HG02642 (cell line): ENCODE measurements around the gene STARD9.

Source experiments
- ATAC-seq: cut with Tn5 transposase; IDR thresholded peaks from one replicate; pipeline ENCODE4 v1.9.1; 2021; ENCODE audit warnings: mild to moderate bottlenecking; ENCODE audit not compliant: unreplicated experiment, poor library complexity

STARD9 gene

DNA sequence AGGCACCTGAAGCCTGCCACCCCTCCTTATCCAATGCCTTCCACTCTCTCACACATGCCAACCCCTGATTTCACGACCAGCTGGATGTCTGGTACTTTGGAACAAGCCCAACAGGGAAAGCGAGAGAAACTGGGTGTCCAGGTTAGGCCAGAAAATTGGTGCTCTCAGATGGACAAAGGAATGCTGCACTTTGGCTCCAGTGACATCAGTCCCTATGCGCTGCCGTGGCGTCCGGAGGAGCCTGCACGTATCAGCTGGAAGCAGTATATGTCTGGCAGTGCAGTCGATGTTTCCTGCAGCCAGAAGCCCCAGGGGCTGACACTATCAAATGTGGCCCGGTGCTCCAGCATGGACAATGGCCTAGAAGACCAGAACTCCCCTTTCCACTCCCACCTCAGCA is 116.4 kb downstream of the STARD9 start:
- no peak for ATAC-seq

DNA sequence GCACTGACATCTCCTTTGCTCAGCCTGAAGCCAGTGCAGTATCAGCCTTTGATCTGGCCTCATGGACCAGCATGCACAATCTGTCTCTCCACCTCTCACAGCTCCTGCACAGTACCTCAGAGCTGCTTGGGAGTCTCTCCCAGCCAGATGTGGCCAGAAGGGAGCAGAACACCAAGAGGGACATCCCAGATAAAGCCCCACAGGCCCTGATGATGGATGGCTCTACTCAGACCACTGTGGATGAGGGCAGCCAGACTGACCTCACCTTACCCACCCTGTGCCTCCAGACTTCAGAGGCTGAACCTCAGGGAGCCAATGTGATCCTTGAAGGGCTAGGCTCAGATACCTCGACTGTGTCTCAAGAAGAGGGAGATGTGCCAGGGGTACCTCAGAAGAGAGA is 117.1 kb downstream of the STARD9 start:
- no peak for ATAC-seq

DNA sequence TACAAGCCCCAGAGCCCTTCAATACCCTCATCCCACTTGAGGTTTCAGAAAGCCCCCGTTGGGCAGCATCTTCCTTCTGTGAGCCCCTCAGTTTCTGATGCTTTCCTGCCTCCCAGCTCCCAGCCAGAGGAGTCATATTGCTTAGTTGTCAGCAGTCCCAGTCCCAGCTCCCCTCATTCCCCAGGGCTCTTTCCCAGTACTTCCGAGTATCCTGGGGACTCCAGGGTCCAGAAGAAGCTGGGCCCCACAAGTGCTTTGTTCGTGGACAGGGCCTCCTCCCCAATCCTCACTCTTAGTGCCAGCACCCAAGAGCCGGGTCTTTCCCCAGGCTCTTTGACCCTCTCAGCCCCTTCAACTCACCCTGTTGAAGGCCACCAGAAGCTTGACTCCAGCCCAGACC is 117.6 kb downstream of the STARD9 start:
- no peak for ATAC-seq

DNA sequence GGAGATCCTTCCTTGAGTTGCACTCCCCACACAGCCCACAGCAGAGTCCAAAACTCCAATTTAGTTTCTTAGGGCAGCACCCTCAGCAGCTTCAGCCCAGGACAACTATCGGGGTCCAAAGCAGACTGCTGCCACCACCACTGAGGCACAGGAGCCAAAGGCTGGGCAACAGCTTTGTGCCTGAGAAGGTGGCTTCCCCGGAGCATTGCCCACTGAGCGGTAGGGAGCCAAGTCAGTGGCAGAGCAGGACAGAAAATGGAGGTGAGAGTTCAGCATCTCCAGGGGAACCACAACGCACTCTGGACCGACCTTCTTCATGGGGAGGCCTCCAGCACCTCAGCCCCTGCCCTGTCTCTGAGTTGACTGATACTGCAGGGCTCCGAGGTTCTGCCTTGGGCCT is 118.1 kb downstream of the STARD9 start:
- ATAC-seq = no peak

DNA sequence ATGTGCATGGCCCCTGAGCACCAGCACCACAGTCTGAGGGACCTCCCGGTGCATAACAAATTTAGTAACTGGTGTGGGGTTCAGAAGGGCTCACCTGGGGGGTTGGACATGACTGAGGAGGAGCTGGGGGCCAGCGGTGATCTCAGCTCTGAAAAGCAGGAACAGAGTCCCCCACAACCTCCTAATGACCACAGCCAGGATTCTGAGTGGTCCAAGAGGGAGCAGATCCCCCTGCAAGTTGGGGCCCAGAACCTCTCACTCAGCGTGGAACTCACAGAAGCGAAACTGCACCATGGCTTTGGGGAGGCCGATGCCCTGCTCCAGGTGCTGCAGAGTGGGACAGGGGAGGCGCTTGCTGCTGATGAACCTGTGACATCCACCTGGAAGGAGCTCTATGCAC is 118.5 kb downstream of the STARD9 start:
- ATAC-seq = no peak

DNA sequence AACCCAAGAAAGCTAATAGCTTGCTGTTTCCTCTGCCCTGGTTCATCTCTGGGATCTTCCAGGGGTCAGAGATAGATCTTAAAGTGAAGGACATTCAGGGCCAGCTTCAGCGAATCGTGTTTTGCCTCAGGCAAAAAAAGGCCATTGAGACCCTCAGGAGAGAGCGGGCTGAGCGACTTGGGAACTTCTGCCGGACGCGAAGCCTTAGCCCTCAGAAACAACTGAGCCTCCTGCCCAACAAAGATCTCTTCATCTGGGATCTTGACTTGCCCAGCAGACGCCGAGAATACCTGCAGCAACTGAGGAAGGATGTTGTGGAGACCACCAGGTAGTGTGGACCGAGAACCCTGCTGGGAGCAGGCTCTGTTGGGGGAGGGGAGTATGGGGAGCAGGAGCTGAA is 119.0 kb downstream of the STARD9 start:
- ATAC-seq = no peak

DNA sequence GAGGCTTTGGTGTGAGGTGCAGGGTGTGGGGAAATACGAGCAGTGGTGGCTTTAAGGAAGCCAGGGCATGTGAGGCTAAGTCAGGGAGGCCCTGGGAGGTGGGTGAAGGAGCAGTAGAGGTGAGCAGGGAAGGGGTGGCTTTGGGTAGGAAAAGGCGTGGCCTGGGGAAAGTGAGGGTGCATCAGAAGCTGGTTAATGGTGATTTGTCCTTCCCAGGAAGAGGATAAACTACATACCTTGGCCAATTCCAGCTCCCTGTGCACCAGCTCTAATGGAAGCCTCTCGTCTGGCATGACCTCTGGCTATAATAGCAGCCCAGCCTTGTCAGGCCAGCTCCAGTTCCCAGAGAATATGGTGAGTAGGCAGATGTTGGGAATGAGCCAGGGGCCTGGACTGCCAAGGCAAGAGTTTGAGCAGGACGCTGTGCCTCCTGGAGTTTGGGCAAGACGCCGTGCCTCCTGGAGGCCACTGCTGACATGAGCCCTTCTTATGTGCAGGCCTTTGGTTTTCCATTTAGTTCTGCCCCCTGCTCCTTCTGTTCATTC is 120.2 kb downstream of the STARD9 start:
- no peak for ATAC-seq

DNA sequence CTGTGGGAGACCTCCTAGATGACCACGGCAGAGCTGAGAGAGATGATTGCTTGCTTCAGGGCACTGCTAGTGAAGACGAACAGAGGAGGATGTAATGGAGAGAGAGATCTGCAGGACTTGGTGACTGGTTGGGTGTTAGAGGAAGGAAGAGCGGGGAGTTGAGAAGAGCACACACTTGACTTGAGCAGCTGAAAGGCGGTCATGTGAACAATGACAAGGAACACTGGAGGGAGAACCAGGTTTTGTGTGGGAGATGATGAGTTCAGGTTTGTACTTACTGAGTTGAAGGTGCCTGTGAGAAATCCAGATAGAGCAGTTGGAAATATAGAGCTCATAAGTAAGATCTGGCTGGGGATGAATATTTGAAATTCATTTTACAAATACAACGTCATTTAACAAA is 121.2 kb downstream of the STARD9 start:
- no peak for ATAC-seq

DNA sequence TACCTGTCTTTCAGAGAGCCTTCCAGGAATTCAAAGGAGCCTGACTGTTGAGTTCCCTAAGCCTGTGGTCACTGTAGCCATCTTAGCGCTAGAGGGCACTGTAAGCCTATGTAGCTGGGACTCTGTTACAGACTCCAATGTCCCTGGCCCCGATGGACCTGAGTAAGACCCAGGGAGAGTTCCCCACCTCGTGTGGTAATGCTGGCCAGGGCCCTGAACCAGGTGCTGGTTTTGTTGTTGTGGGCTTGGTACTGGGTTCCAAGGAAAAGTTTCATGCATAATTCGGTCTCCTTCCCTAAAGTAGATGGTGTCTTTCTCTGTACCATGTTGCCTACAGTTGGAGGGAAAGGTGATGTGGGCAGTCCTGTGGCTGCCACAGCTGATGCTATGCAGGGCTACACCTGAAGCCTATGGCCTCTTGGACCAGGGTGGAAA is 129.1 kb downstream of the STARD9 start:
- peak; percentile 71 for ATAC-seq

DNA sequence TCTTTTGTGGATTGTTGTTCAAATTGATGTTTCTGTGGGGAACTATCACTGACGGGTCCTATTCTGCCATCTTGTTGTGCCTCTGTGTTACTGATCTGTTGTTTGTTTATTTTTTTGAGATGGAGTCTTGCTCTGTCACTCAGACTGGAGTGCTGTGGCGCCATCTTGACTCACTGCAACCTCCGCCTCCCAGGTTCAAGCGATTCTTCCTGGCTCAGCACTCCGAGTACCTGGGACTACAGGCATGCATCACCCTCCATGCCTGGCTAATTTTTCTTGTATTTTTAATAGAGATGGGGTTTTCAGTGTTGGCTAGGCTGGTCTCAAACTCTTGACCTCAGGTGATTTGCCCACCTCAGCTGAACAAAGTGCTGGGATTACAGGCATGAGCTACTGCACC is 129.9 kb downstream of the STARD9 start:
- no peak for ATAC-seq

DNA sequence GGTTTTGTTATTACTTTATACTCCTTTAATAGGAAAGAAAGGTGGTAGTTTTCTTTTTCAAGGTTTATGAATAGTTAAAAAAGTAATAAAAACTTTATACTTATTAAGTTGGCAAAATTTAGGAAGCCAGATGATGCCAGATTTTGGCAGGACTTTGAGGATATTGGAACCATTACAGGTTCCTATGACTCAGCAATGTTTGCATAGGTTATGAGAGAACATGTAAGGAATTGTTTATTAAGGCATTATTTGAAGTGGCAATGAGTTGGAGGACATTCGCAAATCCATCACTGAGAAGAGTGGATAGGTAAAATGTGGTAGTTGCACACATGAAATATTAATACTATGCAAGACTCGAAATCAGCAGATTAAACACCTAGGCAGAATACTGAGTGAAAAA is 131.7 kb downstream of the STARD9 start:
- no peak for ATAC-seq

DNA sequence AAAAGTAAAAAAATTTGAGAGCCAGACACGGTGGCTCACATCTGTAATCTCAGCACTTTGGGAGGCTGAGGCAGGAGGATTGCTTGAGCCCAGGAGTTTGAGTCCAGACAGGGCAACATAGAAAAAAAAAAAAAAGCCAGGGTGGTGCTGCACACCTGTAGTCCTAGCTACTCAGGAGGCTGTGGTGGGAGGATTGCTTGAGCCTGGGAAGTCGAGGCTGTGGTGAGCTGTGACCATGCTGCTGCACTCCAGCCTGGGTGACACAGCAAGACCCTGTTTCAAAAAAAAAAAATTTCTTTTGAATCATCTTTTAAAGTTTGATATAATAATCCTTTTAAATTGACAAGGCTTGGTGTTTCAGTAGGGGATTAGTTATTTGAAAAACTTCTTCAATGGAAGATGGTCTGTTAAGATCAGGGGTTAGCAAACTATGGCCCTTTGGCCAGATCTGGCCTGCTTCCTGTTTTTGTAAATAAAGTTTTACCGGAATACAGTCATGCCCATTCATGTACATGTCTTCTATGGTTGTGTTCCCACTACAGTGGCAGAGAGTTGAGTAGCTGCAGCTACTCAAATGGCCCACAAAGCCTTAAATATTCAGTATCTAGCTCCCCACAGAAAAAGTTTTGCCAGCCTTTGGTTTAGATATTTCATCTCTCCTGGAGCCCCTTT is 132.6 kb downstream of the STARD9 start:
- no peak for ATAC-seq

DNA sequence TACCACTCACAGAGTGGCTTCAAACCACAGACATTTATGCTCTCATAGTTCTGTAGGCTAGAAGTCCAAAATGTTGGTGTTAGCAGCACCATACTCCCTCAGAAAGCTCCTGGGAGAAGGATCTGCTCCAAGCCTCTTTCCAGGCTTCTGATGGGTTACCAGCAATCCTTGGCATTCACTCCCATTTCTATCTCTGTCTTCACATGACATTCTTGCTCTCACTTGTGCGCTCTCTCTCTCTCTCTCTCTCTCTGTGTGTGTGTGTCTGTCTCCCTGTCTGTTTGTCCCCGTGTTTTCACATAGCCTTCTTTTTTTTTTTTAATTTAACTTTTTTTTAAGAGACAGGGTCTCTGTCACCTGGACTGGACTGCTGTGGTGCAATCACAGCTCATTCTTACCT is 135.3 kb downstream of the STARD9 start:
- ATAC-seq = no peak

DNA sequence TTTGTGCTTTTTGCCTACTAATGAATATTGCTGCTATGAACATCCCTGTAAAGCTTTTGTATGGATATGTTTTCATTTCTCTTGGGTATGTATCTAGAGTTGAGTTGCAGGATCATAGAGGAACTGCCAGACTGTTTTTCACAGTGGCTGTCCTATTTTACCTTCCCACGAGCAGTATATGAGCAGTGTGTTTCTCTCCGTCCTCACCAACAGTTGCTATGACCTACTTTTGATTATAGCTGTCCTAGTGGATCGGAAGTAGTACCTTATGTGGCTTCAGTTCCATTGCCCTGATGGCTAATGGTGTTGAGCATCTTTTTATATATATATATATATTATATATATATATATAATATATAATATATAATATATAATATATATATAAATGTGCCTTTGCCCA is 136.3 kb downstream of the STARD9 start:
- no peak for ATAC-seq

DNA sequence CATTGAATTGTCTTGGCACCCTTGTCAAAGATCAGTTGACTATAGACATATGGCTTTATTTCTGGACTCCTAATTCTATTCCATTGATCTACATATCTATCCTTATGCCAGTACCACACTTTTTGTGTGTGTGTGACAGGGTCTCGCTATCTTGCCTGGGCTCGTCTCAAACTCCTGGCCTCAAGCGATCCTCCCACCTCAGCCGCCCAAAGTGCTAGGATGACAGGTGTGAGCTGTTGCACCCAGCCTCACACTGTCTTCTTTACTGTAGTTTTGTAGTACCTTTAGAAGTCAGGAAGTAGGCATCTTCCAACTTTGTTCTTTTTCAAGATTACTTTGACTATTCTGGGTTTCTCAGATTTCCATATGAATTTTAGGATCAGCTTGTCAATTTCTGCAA is 137.2 kb downstream of the STARD9 start:
- ATAC-seq = no peak

DNA sequence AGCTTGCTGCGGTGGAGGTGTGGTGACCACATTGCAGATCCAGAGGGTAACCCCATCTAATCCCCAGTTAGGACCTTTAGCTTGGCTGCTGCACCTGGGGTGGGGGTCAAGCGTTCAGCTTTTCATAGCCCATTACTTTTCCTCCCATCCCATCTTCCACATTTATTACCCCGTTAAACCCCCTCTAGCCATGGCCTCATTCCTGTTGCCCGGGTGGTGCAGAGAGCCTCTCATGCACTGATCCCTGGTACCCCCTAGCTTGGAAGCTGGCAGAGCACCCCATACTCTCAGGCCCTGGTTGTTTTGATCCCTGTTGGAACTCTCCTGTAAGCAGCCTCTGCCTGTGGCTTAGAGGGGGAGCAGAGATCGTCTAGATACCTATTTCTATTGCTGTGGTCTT is 140.7 kb downstream of the STARD9 start:
- ATAC-seq = no peak

DNA sequence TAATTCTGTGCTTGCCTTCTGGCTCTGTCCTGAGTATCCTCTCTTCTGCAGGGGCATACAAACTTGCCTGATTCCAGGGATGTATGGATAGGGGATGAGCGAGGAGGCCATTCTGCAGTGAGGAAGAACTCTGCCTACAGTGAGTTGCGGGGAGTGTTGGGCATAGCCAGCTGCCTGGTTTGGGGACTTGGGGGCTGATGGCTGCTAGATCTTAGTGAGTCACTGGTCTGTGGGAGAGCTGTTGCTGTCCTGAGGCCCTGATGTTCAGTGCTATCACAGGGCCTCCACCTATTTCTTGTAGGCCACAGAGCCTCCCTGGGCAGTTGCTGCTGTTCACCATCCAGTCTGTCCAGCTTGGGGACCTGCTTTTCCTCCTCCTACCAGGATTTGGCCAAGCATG is 141.2 kb downstream of the STARD9 start:
- ATAC-seq = no peak

DNA sequence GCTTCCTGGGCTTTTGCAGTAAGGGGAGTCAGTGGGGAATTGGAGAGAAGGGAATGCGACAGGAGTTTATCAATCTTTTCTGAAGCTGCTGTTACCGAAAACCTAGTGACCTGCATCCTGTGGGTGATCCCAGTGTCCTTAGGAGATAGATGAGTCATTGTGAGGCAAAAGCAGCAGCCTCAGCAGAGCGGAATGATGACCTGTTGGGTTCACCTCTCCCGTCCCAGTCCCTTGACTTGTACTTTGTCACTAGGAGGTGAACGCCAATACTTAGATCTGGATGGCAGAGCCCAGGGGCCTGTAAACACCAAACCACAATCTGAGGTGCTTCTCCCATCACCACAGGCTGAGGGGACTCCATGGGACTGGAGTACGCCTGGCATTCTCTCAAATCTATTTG is 143.6 kb downstream of the STARD9 start:
- ATAC-seq = no peak

DNA sequence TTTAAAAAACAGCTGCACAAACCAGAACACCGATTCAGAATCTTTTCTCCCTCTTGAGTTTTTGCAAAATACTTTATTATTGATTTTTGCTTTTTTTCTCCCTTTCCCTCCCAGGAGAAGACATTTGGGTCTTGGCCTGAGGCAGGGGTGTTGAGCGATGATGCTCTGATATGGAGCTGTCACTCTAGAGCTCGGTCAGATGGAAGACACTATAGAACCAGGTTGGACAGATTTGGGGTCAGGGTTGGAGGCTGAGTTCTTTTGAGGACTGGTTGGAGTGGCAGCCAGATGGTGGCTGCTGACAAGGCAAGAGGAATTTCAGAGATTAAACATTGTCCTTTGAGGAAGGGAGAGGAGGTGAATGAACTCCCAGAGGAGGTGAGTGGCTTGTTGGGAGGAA is 144.7 kb downstream of the STARD9 start:
- no peak for ATAC-seq

DNA sequence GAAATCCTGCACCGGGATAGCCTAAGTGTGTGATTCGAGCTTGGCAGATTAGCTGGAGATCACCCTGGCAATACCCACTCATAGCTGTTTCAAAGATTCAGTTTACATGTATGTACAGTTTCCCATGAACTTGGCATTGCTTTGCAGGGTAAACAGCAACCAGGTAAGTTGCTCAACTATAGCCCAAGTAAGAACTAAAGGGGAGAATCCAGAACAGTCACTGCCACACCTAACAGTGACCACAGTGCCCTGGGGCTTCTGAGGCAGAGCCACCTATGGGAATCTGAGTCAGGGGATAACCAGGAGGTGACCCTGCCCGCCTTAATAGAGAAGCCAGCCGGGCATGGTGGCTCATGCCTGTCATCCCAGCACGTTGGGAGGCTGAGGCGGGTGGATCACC is 145.6 kb downstream of the STARD9 start:
- no peak for ATAC-seq

DNA sequence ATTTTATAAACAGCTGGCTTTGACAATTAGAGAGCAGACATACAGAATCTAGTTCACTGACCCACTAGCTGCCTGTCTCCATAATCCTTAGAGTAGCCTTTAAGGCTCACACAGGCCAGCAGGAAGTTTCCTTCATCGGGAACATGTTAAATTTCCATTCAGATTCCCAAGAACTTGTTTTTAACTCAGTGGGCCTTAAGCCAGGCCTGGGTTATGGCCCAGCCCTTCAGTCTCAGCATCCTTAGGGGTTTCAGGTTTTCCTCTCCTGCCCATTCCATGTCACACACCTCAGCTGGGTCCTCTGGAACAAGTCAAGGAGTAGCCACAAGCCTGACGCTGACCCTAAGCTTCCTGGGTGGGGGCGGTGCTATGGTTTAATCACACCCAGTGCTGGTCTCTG is 146.5 kb downstream of the STARD9 start:
- no peak for ATAC-seq

DNA sequence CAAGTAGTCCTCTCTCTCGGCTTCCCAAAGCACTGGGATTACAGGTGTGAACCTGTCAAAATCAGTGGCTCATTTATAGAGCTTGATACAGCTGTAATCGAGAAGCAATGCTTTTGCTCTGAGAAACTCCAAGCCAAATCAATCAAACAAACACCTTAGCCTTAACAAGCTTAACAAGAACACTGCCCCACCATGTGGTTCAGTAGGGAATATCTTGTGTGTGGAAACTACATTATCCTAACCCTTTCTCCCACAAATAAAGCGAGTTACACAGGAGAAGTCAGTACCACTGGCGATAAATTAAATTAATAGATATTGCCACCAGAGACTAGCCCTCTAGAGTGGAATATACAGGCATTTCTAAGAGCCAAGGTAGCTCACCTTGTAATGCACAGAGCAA is 147.7 kb downstream of the STARD9 start:
- ATAC-seq = no peak

DNA sequence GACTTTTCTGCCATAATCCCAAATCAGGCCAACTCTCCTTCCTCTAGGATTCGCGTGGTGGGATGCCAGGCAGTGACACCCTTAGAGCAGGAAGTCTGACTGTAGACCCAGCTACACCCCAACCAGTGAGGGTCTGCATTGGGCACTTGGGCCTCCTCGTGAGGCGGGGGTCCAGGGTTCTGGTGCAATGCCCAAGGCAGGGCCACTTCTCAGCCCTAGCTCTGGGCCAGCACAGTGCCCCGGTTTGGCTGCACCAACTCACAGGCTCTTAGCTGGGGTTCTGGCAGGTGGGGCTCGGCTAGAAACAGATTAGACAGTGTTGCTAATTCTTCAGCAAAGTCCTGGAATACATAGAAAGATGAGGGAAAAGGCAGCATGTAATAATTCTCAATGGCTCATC is 148.9 kb downstream of the STARD9 start:
- ATAC-seq = no peak
